Activated effector memory CD4-positive, alpha-beta T cell treated with Interleukin-2 at 50 U/mL for 16 hours (primary cell): Measurements from ENCODE around the gene SYNGR2.
"Not testable (repeated sequence)": the region's sequence is repeated elsewhere in the genome, so short reads cannot be mapped to it uniquely, and the experiment has no call there.

Experiments used
- DNase-seq: peaks from one replicate; pipeline ENCODE4 v3.0.0-alpha.2; 2020

The SYNGR2 gene

DNA sequence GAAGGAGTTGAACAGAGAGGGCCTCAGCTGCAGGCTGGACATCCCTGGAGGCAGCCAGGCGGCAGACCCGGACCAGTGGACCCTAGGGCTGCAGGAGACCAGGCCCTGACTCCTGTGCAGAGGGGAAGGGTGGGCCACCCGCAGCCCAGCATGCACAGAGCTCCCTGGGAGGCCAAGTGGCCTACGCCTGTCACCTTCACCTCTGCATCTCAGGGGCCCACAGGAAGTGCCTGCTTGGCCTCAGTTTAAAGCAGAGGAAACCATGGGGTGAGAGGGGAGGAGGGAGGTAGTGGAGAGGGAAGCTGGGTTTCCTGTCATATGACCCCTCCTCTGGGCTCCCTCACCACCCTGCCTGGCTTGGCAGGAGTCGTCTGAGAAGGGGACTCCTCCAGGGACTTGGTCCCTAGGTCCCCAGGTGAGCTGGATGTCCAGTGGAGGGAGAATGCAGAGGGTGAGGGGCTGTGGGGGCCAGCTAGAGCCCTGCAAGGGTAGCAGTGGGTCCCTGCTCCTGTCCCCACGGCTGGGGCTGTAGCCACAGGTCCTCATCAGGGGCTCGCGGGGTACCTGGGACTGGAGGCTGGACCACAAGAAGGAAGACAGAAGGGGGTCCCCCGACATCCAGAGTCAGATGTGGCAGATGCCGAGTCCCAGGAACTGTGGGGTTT, 37.8 kb upstream of the SYNGR2 start, which contains the start of gene TMC8:
Gene TMC8 (plus strand): TSS at position 335 of the 665 bp plus-strand sequence. CDS start 818 bp downstream, outside the sequence.
- DNase-seq, result peak; percentile 81

DNA sequence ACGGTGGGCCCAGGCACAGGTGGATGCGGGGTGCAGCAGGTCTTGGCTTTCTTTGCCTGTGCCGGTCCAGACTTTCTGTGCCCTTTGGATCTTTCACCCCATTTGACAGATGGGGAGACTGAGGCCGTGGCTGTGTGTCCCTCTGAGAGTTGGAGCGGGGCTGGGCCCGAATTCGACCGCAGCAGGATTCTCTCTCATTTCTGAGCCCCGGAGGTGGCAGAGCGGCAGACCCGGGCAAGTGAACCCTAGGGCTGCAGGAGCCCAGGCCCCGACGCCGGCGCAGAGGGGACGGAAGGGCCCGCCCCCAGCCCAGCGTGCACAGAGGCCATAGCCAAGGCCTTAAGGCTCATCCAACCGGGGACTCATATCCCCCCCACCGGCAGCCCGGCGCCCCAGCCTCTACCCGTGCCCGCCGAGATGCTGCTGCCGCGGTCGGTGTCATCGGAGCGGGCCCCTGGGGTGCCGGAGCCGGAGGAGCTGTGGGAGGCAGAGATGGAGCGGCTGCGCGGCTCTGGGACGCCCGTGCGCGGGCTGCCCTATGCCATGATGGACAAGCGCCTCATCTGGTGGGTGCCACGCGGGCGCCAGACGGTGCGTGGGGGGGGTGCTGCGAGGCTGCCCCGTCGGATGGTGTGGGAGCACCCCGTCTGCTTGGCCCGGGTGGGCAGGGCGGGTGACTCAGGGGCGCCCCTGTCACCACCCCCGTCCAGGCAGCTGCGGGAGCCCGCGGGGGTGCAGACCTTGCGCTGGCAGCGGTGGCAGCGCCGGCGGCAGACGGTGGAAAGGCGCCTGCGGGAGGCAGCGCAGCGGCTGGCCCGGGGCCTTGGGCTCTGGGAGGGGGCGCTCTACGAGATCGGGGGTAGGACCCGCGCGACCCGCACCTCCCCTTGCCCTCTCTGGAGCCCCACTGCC, 37.0 kb upstream of the SYNGR2 start:
- peak; percentile 40 for DNase-seq

DNA sequence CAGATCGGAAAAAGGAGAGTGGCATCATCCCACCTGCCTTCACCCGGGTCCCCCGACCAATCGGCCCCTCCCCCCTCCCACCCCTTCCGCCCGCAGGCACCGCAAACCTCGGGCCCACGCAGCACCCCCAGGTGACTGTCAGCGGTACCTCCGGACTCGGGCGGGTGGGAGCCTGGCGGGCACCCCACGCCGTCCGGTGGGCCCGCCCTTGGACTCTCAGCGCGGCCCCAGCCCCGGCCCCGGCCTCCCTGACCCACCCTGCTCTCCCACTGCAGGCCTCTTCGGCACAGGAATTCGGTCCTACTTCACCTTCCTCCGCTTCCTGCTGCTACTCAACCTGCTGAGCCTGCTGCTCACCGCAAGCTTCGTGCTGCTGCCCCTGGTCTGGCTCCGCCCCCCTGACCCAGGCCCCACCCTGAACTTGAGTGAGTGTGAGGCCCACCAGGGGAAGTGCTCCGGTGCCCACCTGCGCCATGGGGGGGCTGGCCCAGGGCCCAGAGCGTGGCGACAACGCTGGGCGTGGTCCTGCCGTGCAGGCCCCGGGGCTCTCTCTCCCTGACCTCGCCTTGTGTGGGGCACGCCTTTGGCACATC, 36.2 kb upstream of the SYNGR2 start:
- peak; percentile 67 for DNase-seq

DNA sequence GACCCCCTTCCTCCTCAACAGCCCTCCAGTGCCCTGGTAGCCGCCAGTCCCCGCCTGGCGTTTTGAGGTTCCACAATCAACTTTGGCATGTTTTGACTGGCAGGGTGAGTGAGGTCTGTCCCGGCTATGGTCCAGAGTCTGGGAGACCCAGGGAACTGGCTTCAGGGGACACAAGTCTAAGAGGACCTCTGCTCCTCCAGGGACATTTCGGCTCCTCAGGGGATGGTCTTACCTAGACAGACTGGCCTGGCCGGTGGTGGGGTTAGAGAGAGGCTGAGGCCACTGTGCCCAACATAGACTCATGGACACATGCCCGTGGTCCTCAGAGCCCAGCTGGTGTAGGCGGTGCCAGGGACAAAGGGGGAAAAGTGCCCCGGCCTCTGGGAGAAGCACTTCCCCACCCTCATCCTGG, 35.6 kb upstream of the SYNGR2 start:
- DNase-seq, result no peak

DNA sequence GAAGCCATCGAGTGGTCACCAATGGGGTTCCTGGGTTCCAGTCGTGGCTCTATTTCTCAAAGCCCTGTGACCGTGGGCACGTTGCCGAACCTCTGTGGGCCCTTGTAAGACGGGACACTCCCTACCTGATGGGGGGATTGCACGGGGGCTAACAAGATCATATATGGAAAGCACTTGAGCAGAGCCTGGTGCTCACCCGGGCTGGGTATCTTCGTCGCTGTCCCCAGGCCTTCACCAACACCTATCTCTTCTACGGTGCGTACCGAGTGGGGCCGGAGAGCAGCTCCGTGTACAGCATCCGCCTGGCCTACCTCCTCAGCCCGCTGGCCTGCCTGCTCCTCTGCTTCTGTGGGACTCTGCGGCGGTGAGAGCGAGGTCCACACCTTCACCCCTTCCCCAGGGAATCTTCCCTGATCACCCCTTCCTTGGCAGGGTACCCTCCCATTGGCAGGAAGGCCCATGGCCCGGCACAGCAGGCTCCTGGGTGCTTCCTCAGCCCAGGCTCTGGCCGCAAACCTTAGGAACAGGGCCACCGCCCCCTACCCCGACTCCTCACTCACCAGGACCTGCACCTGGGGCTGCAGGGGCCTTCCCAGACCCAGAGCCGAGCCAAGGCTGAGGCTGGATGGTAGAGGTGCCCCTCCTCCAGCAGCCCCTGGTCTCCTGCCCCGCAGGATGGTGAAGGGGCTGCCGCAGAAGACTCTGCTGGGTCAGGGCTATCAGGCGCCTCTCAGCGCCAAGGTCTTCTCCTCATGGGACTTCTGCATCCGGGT, 35.0 kb upstream of the SYNGR2 start:
- DNase-seq, result peak; percentile 7

DNA sequence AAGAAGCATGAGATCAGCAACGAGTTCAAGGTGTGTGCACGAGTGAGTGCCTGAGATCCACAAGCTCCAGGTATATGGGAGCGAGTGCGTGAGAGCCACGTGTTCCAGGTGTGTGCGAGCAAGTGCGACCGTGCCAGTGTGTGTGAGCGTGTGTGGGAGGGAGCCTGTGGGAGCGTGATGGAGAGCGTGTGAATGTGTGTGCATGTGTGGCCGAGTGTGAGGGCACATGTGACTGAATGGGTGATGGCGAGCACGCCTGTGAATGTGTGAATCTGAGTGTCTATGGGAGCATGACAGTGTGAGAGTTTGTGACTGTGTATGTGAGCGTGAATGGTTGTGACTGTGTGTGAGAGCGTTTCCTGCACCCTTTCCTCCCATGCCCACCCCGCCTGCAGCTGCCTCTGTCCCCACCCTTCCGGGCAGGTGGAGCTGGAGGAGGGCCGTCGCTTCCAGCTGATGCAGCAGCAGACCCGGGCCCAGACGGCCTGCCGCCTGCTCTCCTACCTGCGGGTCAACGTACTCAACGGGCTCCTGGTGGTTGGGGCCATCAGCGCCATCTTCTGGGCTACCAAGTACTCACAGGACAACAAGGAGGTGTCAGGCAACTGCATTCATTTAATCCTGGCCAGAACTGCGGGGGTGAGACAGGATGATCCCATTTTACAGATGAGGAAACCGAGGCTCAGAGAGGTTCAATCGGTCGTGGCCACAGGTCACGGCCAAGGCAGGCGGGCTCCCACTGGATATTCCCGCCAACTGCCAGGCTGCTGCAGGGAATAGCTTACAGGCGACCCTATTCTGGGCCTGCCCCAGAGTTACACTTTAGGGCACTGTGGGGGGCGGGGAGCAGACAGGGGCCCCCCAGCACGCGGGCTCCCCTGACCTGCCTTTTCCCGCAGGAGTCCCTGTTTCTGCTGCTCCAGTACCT, 34.1 kb upstream of the SYNGR2 start:
- peak; percentile 75 for DNase-seq

DNA sequence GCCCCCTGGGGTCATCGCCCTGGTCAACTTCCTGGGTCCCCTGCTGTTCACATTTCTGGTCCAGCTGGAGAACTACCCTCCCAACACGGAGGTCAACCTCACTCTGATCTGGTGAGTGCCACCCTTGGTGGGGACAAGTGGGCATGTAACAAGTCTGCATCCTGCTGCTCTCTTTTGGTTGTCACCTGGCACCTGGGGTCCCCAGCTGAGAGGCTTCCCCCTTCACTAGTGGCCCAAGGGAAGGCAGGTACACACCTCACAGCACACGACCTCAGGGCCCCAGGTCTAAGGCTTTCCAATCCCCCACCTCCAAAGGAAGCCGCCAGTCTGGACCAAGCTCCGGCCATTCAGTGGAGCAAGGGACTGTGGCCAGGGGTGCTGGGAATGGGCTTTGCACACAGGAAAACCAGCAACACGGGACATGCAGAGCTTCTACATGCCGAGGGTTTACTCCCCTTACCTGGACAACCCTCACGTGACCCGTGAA, 33.4 kb upstream of the SYNGR2 start:
- no peak for DNase-seq

DNA sequence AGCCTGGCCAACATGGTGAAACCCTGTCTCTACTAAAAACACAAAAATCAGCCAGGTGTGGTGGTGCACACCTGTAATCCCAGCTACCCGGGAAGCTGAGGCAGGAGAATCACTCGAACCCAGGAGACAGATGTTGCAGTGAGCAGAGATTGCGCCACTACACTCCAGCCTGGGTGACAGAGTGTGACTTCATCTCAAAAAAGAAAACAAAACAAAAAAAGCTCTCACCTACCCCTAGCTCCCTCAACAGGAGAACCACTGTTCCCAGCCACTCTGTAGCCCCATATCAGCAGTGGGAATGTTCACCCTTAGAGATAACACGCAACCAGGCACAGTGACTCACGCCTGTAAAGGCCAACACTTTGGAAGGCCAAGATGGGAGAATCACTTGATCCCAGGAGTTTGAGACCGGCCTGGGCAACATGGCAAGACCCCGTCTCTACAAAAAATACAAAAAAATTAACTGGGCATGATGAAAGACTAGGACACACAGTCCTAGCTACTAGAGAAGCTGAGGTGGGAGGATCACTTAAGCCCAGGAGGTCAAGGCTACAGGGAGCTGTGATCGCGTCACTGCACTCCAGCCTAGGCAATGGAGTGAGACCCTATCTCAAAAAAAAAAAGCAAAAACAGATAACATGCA, 32.4 kb upstream of the SYNGR2 start:
- DNase-seq, result no peak

DNA sequence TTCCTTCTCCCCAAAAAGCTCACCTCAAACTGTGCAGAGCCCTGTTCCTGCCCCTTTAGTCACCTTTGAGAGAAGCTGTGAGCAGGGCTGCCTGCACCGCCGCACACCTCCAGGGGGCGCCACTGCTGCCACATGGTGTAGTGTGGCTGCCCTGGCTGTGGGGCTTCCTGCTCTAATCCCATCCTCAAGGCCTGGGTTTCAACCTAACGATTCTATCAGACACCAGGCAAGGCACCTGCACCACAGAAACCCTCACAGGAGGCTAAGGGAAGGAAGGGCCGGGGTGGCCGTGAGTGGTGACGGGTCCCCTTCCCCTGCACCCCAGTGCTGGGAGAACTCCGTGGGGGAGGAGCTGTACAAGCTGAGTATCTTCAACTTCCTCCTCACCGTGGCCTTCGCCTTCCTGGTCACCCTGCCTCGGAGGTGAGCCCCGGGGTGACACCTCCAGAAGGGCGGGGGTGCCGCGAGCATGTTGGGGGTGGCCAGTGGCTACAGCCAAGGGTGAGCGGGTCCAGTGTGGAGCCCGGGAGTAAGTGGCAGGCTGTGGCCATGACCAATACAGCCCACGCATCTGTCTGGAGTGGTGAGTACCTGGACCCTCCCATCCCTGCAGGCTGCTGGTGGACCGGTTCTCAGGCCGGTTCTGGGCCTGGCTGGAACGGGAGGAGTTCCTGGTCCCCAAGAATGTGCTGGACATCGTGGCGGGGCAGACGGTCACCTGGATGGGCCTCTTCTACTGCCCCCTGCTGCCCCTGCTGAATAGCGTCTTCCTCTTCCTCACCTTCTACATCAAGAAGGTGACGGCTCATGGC, 30.8 kb upstream of the SYNGR2 start:
- peak; percentile 51 for DNase-seq

DNA sequence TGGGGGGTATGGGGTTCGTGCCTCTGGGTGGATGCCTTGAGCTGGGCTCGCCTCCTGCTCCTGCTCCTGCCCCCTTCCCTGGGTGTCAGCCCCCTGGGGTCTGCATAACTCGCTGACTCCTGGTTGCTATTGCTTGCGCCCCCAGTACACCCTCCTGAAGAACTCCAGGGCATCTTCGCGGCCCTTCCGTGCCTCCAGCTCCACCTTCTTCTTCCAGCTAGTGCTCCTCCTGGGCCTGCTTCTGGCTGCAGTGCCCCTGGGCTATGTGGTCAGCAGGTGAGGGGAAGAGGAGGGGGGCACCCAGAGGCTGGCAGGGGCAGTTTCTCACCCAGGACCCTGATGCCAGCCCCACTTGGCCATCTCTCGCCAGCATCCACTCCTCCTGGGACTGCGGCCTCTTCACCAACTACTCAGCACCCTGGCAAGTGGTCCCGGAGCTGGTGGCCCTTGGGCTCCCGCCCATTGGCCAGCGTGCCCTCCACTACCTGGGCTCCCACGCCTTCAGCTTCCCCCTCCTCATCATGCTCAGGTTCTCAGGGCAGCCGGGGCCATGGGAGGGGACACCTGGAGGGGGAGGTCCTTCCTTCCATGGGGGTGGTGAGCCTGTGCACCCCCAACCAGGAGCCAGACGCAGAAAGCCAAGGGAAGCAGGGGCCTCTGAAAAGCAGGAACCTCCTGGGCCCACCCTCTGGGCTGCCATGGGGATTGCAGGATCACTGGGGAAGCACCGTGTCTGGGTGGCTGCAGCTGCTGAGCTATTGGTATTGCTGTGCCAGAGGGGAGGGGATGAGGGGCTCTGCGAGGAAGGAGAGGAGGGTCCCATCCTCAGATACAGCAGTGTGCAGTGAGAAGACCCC, 29.9 kb upstream of the SYNGR2 start:
- no peak for DNase-seq

DNA sequence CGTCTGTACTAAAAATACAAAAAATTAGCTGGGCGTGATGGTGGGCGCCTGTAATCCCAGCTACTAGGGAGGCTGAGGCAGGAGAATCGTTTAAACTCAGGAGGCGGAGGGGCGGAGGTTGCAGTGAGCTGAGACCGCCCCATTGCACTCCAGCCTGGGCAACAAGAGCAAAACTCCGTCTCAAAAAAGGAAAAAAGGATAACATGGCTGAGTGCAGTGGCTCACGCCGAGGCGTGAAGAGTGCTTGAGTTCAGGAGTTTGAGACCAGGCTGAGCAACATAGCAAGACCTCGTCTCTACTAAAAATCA, 28.6 kb upstream of the SYNGR2 start:
- not testable (repeated sequence) for DNase-seq

DNA sequence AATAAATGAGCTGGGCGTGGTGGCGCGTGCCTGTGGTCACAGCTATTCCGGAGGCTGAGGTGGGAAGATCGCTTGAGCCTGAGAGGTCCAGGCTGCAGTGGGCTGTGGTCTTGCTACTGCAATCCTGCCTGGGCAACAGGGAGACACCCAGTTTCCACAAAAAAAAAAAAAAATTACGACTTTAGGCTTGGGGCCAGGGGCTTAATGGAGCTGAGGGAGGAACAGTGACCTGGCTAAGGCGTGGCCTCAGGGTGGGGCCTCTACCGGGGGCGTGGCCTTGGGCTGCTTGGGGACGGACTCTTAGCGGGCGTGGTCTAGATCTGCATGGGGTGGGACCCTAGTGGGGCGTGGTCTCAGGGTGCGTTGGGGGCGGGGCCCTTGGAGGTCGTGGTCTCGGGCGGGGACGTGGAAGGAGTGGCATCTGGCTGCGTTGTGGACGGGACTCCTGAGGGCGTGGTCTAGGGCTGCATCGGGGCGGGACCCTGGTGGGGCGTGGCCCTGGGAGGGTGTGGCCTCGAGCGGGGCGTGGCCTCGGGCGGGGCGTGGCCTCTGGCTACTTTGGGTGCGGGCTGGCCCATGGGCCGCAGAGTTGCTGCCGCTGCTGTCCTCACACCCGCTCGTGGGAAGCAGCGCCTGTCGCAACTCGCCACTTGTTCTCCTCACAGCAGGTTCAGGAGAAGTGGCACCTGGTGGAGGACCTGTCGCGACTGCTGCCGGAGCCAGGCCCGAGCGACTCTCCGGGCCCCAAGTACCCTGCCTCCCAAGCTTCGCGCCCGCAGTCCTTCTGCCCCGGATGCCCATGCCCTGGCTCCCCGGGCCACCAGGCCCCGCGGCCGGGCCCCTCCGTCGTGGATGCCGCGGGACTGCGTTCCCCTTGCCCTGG, 28.0 kb upstream of the SYNGR2 start:
- peak; percentile 85 for DNase-seq

DNA sequence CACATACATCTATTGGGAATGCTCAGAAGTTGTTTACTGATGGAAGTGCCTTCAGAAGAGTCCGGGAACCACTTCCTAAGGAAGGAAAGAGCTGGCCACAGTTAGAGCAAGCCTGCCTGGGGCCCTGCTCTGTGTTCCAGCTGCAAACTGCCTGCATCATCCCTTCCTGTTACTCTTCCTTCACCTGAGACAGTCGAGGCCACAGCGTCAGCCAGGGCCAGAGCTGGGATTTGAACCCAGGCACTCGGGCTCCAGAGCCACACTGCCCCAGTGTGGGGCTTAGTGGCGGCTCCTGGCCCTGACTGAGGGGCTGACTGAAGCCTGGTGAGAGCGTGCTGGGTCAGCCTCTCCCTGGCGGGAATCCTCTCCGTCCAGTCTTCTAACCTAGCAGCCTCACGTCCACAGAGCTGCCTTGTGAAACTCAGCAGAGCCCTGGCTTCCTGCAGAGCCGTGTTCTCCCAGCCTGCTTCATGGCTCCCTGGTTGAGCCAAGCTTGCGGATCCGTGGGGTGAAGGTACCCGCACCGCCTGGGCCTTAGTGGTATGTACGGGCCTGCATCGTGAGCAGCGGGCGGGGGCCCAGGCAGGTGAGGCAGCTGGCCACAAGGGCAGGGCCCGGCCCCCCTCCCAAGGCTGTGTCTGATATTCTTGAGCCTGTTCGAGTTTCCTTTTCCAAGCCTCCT, 26.8 kb upstream of the SYNGR2 start:
- no peak for DNase-seq

DNA sequence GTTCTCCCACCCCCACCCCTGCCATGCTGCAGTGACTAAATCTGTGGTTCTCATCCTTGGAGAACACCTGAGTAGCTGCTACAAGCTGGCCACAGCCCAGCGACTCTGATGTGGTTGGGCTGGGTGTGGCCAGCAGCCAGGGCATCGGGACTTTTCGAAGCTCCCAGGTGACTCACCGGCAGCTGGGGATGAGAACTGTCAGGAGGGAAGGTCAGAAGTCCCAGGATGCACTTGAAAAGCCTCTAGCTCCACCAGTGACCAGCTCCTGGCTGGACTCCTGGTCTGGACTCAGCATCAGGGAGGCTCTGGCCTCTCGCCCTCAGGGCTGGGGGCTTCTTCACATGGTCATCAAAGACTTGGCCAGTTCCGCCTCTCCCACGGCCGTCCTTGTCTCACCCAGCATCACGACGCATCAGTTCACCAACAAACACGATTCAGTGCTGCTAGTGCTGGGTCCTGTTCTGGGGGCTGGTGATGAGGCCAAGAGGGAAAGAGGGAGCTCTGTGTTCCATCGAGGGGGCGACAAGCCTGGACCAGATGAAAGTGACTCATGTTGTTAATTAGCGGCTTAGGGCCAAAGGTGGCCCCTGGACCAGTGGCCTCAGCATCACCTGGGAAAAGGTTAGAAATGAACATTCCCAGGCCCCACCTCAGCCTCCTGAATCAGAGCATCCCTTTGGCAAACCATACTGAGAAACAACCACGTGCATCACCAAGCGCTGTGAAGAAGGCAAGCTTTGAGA, 26.1 kb upstream of the SYNGR2 start:
- no peak for DNase-seq

DNA sequence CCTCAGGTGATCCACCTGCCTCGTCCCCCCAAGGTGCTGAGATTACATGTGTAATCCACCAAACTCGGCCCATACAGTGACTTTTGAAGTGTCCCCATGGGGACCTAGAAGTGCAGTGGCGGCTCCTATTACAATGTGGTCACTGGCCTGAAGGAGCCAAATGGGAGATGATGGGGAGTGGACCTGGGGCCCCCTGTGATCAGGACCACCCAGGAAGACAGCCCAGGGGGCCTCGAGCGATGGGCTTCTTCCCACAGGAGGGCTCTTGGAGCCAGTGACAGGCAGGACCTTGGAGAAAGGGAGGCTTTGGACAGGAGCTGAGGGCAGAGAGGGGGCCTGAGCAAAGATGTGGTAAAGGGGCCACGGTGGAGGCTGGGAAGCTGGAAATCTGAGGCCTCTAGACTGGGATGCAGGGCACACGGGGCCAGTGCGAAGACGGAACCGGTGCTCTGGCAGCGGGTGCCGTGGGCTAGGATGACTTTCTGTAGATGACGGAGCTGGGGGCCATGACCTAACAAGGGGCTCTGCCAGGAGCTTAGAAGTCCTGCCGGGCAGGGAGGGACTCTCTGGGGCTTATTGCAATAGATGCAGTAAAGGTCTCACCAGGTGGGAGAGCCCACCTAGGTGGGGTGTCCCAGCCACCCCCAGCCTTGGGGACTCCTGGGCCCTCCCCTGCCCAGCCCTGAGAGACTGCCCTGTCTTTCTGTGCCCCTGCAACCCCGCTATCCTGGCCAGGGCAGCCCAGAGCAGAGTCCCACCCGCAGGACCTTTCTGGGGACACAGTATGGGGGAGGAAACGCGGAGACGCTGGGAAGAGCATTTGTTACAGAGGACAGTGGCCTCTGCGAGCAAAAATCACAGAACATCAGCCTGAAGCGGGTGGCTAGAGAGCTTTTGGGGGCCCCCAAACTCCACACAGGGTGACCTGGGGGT, 24.9 kb upstream of the SYNGR2 start:
- DNase-seq, result no peak
